Trophoblast cell (in vitro differentiated cells and primary cell): Measurements from ENCODE around the gene BPIFA1.
A peak's percentile ranks its signal among the peaks of the same experiment; 100 is the strongest.

Experiments used
- DNase-seq, 2 donors: peaks; one replicate each; pipeline ENCODE4 v3.0.0-alpha.2; 2016
- H2AFZ ChIP-seq: 2 replicates; pipeline ENCODE4 v1.6.1; 2013; ENCODE audit warnings: low read length, moderate library complexity, mild to moderate bottlenecking; ENCODE audit not compliant: insufficient read depth, poor library complexity
- H2AK5ac ChIP-seq: 2 replicates; pipeline ENCODE4 v1.6.1; 2013; ENCODE audit warnings: mild to moderate bottlenecking, low read length
- H2BK120ac ChIP-seq: 2 replicates; pipeline ENCODE4 v1.6.1; 2013; ENCODE audit warnings: low read length, mild to moderate bottlenecking, moderate library complexity; ENCODE audit not compliant: insufficient read depth, poor library complexity
- H2BK12ac ChIP-seq: 2 replicates; pipeline ENCODE4 v1.6.1; 2013; ENCODE audit warnings: mild to moderate bottlenecking, low read length, moderate library complexity
- H2BK5ac ChIP-seq: 2 replicates; pipeline ENCODE4 v1.6.1; 2013; ENCODE audit warnings: low read length, low read depth, moderate library complexity, mild to moderate bottlenecking; ENCODE audit not compliant: poor library complexity
- H3K14ac ChIP-seq: 2 replicates; pipeline ENCODE4 v1.6.1; 2013; ENCODE audit warnings: mild to moderate bottlenecking, low read length
- H3K18ac ChIP-seq: 2 replicates; pipeline ENCODE4 v1.6.1; 2013; ENCODE audit warnings: mild to moderate bottlenecking, low read length
- H3K23ac ChIP-seq: 2 replicates; pipeline ENCODE4 v1.6.1; 2013; ENCODE audit warnings: low read length
- H3K27ac ChIP-seq: 2 replicates; pipeline ENCODE4 v1.5.1; 2013; ENCODE audit warnings: low read depth, mild to moderate bottlenecking, inconsistent platforms, low read length, moderate library complexity
- H3K27me3 ChIP-seq: 2 replicates; pipeline ENCODE4 v1.6.1; 2013; ENCODE audit warnings: inconsistent platforms, mild to moderate bottlenecking, low read length, moderate library complexity; ENCODE audit not compliant: insufficient read depth
- H3K36me3 ChIP-seq, 2 experiments: 1 replicate in 1 of 2; 2 replicates in 1 of 2; pipeline ENCODE4 v1.6.1; 2013; ENCODE audit warnings: low read length in 2 of 2, mild to moderate bottlenecking in 2 of 2, moderate library complexity in 1 of 2; ENCODE audit not compliant: insufficient read depth in 2 of 2, control insufficient read depth in 1 of 2
- H3K4ac ChIP-seq: 2 replicates; pipeline ENCODE4 v1.6.1; 2013; ENCODE audit warnings: low read depth, mild to moderate bottlenecking, low read length, moderate library complexity
- H3K4me1 ChIP-seq, 2 experiments: 1 replicate in 1 of 2; 2 replicates in 1 of 2; pipeline ENCODE4 v1.6.1; 2013; ENCODE audit warnings: low read length in 2 of 2, mild to moderate bottlenecking in 2 of 2, moderate library complexity in 1 of 2; ENCODE audit not compliant: insufficient read depth in 2 of 2, control insufficient read depth in 1 of 2
- H3K4me2 ChIP-seq: 2 replicates; pipeline ENCODE4 v1.6.1; 2013; ENCODE audit warnings: inconsistent platforms, mild to moderate bottlenecking, low read length, moderate library complexity
- H3K4me3 ChIP-seq: 2 replicates; pipeline ENCODE4 v1.5.1; 2013; ENCODE audit warnings: mild to moderate bottlenecking, low read depth, low read length, inconsistent platforms
- H3K79me1 ChIP-seq: one replicate; pipeline ENCODE4 v1.6.1; 2013; ENCODE audit warnings: low read length
- H3K79me2 ChIP-seq: 2 replicates; pipeline ENCODE4 v1.6.1; 2013; ENCODE audit warnings: low read length, mild to moderate bottlenecking; ENCODE audit not compliant: control insufficient read depth, insufficient read depth, poor library complexity
- H3K9ac ChIP-seq: 2 replicates; pipeline ENCODE4 v1.6.1; 2013; ENCODE audit warnings: mild to moderate bottlenecking, low read length
- H3K9me3 ChIP-seq: 2 replicates; pipeline ENCODE4 v1.6.1; 2013; ENCODE audit warnings: low read depth, mild to moderate bottlenecking, control low read depth, inconsistent platforms, low read length; ENCODE audit not compliant: insufficient read depth
- H4K12ac ChIP-seq: 2 replicates; pipeline ENCODE4 v1.6.1; 2013; ENCODE audit warnings: low read depth, mild to moderate bottlenecking, low read length, moderate library complexity
- H4K8ac ChIP-seq: 2 replicates; pipeline ENCODE4 v1.6.1; 2013; ENCODE audit warnings: low read depth, mild to moderate bottlenecking, low read length, moderate library complexity
- H4K91ac ChIP-seq: one replicate; pipeline ENCODE4 v1.6.1; 2013; ENCODE audit warnings: low read depth, mild to moderate bottlenecking, low read length, moderate library complexity
- WGBS: extraction: QIAGEN DNeasy Blood & Tissue Kit; methylation state at CpG from one replicate; pipeline ENCODE4 v1.1.7; 2013; ENCODE audit warnings: missing lambda C conversion rate; ENCODE audit not compliant: insufficient read length, insufficient coverage; ENCODE audit errors: extremely low coverage; 5-methylcytosine and 5-hydroxymethylcytosine counted together

The BPIFA1 gene

GRCh38 chr20:33267701-33268100 is 31.9 kb downstream of the BPIFA1 start:
- WGBS, result no CpG with 5 or more reads among the region's 3 CpGs

DNA sequence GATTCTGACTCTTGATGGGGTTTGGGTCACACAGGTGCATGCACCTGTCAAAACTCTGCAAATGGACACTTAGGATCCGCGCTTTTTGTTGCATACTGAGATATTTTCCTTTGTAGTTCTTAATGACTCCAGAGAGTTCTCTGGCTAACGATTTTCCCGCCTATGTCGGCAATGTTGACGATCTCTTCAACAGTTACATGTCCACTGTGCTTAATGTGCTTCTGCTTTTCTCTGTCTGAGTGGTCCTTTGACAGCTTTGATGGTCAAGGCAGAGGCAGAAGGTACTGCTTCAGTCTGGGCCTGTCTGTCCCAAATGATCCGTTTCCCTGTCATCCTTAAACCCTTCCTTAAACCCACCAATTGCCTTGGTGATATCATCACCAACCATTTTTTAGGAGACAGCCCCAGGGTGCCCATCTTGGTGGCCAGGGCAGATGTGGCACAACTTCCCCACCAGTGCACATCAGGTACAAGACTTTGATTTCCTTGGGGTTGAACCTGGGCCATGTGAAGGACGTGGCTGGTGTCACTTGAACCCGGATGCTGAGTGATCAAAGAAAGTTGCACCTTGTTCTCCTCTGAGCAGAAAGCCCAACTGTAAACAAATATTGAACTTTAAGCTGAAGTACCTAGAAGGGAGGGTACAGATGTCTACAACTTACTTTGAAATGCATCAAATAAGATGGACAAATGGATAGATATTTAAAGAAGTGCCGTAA is 36.5 kb downstream of the BPIFA1 start:
- H3K9ac ChIP-seq, result no peak overlapping the region
- H3K79me1 ChIP-seq, result no peaks in the 10 kb centered on the region
- no peaks in the 10 kb centered on the region for H3K36me3 ChIP-seq
- H3K4me3 ChIP-seq, result no peak overlapping the region
- H2AK5ac ChIP-seq, result no peak overlapping the region
- H2BK120ac ChIP-seq, result no peak overlapping the region
- no peak overlapping the region for H2AFZ ChIP-seq
- whole genome bisulfite sequencing, result no CpG with 5 or more reads among the region's 10 CpGs
- no peak overlapping the region for H2BK12ac ChIP-seq
- peaks cover 2% of the 10 kb centered on the region for H3K9me3 ChIP-seq
- H4K8ac ChIP-seq, result no peak overlapping the region
- H3K14ac ChIP-seq, result no peak overlapping the region
- no peak for DNase-seq
- H3K4me1 ChIP-seq, result no peaks in the 10 kb centered on the region
- no peak overlapping the region for H4K91ac ChIP-seq
- no peak overlapping the region for H2BK5ac ChIP-seq
- no peak overlapping the region for H3K27ac ChIP-seq
- no peaks in the 10 kb centered on the region for H3K27me3 ChIP-seq
- H3K4me2 ChIP-seq, result no peak overlapping the region
- H3K4ac ChIP-seq, result no peak overlapping the region
- no peak overlapping the region for H4K12ac ChIP-seq
- H3K79me2 ChIP-seq, result no peaks in the 10 kb centered on the region
- no peak overlapping the region for H3K23ac ChIP-seq
- no peak overlapping the region for H3K18ac ChIP-seq

More at GRCh38 chr20:33267701-33268100, 31.9 kb downstream of the BPIFA1 start:
- H3K18ac ChIP-seq, result no peak overlapping the region
- H3K4me2 ChIP-seq, result no peak overlapping the region
- H3K23ac ChIP-seq, result no peak overlapping the region
- no peaks in the 10 kb centered on the region for H3K79me2 ChIP-seq
- H2BK12ac ChIP-seq, result no peak overlapping the region
- H2AFZ ChIP-seq, result no peak overlapping the region
- no peak overlapping the region for H3K9ac ChIP-seq
- H3K79me1 ChIP-seq, result no peaks in the 10 kb centered on the region
- no peak overlapping the region for H3K27ac ChIP-seq
- no peak for DNase-seq
- no peak overlapping the region for H3K14ac ChIP-seq
- no peak overlapping the region for H4K12ac ChIP-seq
- no peak overlapping the region for H4K91ac ChIP-seq
- H3K27me3 ChIP-seq, result no peaks in the 10 kb centered on the region
- no peak overlapping the region for H2BK5ac ChIP-seq
- no peaks in the 10 kb centered on the region for H3K36me3 ChIP-seq
- H2BK120ac ChIP-seq, result no peak overlapping the region
- H3K4me3 ChIP-seq, result no peak overlapping the region
- no peak overlapping the region for H4K8ac ChIP-seq
- no peaks in the 10 kb centered on the region for H3K4me1 ChIP-seq
- no peak overlapping the region for H2AK5ac ChIP-seq
- H3K4ac ChIP-seq, result no peak overlapping the region
- no peaks in the 10 kb centered on the region for H3K9me3 ChIP-seq

GRCh38 chr20:33273117-33273851 is 37.5 kb downstream of the BPIFA1 start:
- Histone ChIP-seq H3K23ac (no peak overlapping the region), H2BK120ac (no peak overlapping the region), H3K36me3 (no peaks in the 10 kb centered on the region), H3K27me3 (no peaks in the 10 kb centered on the region), H4K12ac (no peak overlapping the region), H3K27ac (no peak overlapping the region), H3K14ac (no peak overlapping the region), H4K91ac (no peak overlapping the region), H2AK5ac (no peak overlapping the region), H3K4me3 (no peak overlapping the region), H3K18ac (no peak overlapping the region), H2BK5ac (no peak overlapping the region), H3K4me2 (no peak overlapping the region), H3K4ac (no peak overlapping the region), H3K9me3 (peaks cover 2% of the 10 kb centered on the region), H3K4me1 (no peaks in the 10 kb centered on the region), H3K79me1 (no peaks in the 10 kb centered on the region), H3K9ac (no peak overlapping the region), H4K8ac (no peak overlapping the region), H2AFZ (no peak overlapping the region), H2BK12ac (no peak overlapping the region), H3K79me2 (no peaks in the 10 kb centered on the region)
- WGBS, result no CpG with 5 or more reads among the region's 13 CpGs
- DNase-seq, result peak in 1 of 2 donors; percentile 32

DNA sequence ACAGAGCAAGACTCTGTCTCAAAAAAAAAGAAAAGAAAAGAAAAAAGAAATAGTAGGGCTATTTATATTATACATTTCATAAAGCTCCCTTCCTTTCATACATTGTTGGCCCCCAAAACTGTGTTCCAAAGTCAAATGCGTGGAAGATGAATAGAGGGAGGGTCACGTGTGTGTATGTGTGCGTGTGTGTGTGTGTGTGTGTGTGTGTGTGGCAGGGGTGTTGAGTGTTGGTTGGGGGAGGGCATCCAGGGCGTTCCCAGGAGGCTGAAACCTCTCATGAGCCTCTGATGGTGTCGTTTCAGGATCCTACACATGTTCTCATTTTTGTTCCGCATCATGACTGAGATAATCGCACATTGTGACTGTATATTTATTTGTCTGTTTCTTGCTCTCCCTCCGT is 39.4 kb downstream of the BPIFA1 start:
- H3K79me2 ChIP-seq, result no peaks in the 10 kb centered on the region
- H4K12ac ChIP-seq, result no peak overlapping the region
- no peaks in the 10 kb centered on the region for H3K4me1 ChIP-seq
- H3K23ac ChIP-seq, result no peak overlapping the region
- no peaks in the 10 kb centered on the region for H3K79me1 ChIP-seq
- H2BK120ac ChIP-seq, result no peak overlapping the region
- no peak overlapping the region for H2BK5ac ChIP-seq
- H2BK12ac ChIP-seq, result no peak overlapping the region
- H3K27me3 ChIP-seq, result no peaks in the 10 kb centered on the region
- WGBS, result no CpG with 5 or more reads among the region's 8 CpGs
- DNase-seq, result no peak
- H3K4ac ChIP-seq, result no peak overlapping the region
- no peaks in the 10 kb centered on the region for H3K36me3 ChIP-seq
- H3K18ac ChIP-seq, result no peak overlapping the region
- H4K91ac ChIP-seq, result no peak overlapping the region
- H3K14ac ChIP-seq, result no peak overlapping the region
- H3K9me3 ChIP-seq, result peaks cover 2% of the 10 kb centered on the region
- H4K8ac ChIP-seq, result no peak overlapping the region
- no peak overlapping the region for H3K27ac ChIP-seq
- H3K9ac ChIP-seq, result no peak overlapping the region
- H3K4me3 ChIP-seq, result no peak overlapping the region
- no peak overlapping the region for H2AK5ac ChIP-seq
- no peak overlapping the region for H3K4me2 ChIP-seq
- no peak overlapping the region for H2AFZ ChIP-seq
